Stimulated activated CD8-positive, alpha-beta memory T cell treated with anti-CD3 and anti-CD28 coated beads, Interleukin-15, amount 100 ng/mL, for 24 hours (primary cell): Measurements from ENCODE around the gene NISCH.

ENCODE experiments used
- DNase-seq: peaks from one replicate; pipeline ENCODE4 v3.0.0-alpha.2; 2020; ENCODE audit warnings: low read depth

NISCH gene

DNA sequence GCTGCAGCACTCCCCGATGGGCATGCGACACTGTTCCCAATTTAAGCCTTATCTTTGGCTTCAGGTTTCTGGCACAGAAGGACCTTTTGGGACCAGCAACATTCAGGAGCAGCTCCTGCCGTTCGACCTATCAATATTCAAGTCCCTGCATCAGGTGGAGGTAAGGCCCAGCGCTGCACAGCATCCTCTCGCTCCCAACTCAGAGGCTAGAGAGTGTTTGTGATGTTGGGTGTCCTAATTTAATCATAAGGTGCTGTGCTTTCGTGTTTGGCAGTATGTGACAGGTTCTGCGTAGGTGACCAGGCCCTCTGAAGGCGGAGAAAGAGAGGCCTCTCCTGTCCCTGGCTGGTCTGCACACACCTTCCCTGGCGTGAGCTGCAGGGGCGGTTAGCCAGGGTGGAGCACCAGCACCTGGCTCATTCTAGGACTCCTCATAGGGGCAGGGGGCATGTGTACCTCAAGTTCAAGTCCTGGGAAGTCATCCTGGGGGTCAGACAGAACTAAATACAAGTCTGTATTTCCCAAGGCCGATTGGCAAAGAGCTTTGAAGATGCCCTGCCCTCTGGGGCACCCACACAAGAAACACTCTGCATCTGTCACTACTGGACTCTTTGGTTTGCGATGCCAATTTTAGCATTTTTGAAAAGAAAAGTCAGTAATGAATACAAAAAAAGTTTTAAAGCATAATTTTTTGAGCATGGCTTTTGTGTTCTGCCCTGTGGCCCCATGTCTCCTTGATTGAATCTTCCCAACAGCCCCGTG lies 17.0 kb downstream of the NISCH start:
- no peak for DNase-seq

DNA sequence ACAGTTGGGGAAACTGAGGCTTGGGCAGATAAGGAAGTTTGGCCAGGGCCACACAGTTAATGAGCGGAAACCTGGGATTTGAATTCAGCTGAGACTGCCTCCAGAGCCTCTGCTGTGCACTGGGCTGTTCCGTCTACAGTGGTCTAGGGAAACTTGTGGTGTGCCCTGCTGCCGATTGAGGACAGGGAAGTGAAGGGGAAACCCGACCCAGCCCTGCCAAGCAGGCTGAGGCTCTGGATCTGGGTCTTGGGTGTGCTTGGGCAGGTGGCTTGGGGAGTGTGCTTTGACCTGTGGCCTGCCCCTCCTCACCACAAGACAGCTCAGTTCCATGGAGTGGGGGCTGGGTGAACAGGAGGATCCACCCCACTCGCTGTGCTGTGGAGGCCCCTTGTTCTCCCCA lies 17.6 kb downstream of the NISCH start:
- no peak for DNase-seq

DNA sequence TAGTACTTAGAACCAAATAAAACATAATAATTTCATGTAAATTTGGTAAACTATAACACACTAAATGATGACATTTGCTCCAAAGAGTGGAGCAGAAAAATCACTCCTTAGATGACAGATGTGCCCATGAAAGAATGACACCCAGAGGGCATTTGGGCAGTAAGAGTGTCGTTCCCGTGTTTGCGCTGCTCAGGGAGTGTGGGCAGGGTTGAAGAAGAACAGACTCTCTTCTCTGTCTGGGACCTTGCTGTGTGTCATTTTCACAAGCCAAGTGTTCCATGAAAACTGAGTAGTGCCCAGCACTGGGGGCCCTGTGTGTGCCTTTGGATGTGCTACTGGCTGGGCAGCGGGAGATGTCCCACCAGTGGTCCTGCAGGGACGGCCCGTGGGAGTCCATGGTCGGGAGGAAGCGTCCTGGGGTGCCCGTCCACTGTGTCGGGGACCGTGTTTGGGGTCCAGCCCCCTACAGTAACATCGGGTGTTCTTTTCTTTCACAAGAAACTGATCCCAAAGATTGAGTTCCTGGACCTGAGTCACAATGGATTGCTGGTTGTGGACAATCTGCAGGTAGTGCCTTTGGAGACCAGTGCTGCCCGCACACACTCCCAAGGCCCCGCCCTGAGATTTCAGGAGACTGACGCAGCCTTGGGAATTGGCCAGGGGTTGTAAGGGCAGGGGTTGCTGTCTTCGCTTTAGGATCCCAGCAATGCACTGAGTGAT lies 21.8 kb downstream of the NISCH start:
- DNase-seq = no peak

DNA sequence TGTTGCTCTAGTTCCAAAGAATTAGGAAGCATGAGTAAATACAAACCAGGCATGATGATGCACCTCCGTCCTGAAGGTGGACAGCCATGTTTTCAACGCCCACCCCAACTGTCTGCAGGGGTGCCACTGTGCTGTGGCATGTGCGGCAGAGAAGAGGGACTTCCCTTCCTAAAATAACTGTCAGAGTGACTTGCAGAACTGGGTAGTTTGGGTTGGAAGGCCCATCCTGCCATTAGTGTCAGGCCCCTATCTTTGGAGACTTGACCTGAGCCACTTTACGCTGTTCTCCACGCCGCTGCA lies 22.3 kb downstream of the NISCH start:
- DNase-seq = no peak

DNA sequence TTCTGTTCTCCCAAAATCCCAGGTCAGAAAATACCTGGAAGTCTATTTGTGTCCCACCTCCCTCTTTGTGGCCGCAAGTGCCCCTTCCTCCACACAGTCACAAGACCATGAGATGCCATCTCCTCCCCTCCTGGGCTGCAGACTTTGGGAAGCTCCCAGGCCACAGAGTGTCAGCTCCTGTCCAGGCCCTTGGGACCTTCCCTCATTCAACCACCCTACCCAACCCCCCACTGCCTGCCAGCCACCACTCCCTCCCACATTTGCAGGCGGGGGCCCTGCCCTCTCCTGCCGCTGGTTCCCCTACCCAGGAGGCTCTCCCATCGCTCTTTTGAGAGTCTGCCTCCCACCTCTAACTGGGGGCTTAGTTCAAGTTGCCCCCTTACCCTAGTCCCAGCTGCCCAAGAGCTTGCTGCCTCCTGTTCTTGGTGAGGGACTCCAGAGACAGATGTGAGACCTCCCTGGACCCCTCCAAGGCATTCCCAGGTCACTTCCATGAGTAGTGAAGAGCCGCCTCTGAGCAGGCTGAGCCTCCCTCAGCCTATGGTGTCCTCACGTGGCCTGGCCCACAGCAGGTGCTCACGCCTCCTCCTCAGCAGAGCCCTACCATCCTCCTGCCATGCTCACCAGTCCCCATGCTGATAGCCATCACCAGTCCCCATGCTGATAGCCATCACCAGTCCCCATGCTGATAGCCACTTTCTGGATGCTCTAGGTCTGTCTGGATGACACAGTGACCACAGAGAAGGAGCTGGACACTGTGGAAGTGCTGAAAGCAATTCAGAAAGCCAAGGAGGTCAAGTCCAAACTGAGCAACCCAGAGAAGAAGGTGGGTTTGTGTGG lies 23.9 kb downstream of the NISCH start:
- DNase-seq = no peak

DNA sequence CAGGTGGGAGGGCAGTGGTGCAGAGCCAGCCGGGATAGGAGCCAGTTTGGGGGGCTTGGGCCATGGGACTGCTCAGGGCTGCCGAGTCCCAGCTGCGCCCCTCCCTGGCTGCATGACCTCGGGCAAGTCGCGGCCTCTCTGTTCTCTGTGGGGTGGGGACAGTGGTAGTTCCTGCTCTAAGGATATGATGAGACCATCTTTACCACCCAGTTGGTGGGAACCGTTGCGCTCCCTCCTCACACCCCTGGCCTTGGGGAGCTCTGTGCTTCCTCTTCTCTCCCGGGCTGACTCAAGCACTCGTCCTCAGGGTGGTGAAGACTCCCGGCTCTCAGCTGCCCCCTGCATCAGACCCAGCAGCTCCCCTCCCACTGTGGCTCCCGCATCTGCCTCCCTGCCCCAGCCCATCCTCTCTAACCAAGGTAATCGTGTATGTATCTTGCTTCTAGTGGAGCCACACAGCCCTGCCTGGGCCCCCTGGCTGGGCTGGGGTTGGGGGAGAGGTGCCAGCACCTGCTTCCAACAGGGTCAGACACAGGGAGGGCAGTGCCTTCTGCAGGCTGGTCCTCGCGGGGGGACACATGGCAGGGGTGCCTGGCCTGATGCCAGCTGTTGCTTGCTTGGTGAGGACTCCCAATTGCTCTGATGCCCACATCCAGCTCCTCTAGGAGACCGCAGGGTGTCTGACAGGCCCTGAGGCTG lies 24.6 kb downstream of the NISCH start:
- DNase-seq = no peak

DNA sequence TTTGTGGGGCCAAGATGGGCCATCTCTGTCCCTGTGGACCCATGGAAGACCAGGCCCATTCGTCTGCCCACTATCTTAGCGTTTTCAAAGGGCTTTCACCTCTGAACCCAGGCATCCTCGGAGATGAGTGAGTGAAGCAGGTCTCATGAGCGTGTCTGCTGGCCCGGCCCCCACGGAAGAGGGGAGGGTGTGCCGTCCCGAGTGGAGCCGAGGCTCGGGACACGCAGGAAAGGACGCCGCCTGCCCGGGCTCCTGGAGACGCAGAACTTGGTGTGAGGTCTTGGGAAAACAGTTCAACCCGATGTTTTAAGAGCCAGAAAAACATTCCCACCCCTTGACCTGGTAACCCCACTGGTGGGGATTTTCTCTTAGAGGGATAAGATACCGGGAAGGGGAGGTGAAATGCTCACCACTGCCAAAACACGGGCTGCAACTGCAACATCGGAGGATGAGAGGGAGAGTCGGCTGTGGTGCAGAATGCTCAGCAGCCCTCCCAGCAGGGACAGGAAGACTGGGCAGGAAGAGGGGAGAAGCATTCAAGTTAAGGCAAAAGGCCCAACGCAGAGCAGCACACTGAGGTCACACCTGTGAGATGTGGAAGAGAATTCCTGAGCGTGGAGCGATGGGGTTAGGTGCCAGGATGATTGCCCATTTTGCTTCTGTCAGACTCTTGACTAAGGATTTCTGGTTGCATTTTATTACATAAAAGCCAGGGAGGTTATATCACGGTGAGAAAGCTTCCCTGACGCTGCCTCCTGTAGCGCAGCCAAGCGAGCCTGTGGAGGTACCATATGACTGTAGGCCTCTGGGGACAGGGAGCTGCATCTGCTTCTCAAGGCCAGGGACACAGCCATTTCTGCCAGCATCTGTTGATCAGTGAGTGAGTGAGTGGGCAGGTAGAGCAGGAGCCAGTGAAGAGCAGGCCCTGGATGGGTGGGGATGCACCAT lies 25.6 kb downstream of the NISCH start:
- DNase-seq = no peak

DNA sequence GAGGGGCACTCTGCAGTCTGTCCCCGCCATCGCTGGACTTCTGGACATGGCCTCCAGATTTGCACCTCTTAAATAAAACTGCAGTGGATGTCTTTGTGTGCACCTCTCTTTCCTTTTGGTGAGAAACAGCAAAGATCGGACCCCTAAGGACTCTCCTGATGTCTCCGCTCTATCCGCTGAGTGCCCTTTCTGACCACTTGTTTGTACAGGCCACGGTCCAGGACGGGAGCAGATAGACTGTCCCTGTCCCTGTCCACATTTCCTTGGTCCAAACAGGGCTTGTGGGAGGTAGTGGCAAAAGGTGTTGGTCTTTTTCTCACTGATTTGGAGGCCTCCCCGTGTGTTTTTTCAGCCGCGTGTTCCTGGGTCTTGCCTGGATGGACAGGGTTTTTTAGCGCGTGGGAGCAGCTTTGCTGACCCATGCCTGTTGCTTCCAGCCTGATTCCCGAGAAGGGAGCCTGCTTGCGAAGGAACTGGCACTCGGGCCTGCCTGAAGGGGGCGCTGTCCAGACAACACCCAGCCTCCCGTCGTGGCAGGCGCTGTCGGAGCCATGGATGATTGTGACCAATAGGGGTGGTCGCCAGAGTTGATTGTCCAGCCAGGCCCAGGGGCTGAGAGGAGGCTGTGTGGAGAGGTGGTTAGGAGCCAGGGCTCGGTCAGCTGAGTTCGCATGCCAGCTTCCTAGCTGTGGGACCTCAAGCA lies 26.6 kb downstream of the NISCH start:
- DNase-seq = no peak

DNA sequence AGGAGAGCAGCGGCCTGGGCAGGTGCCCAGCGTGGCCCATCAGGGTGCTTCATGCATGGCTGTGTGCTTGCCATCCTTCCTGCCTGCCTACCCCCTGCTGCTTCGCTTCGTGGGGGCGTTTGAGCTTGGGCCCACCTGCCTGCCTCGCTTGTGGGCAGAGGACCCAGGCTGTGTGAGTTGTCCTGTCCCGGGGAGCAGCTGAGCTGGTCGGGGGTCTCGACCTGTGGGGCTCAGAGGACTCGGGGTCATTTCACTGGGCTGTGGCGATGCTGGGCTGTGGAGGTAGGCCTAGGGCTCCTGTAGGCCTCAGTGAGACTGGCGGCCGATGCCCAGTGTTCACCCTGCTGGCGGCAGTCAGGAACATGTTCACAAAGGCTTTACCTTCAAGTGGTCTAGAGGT lies 27.7 kb downstream of the NISCH start:
- DNase-seq = no peak

DNA sequence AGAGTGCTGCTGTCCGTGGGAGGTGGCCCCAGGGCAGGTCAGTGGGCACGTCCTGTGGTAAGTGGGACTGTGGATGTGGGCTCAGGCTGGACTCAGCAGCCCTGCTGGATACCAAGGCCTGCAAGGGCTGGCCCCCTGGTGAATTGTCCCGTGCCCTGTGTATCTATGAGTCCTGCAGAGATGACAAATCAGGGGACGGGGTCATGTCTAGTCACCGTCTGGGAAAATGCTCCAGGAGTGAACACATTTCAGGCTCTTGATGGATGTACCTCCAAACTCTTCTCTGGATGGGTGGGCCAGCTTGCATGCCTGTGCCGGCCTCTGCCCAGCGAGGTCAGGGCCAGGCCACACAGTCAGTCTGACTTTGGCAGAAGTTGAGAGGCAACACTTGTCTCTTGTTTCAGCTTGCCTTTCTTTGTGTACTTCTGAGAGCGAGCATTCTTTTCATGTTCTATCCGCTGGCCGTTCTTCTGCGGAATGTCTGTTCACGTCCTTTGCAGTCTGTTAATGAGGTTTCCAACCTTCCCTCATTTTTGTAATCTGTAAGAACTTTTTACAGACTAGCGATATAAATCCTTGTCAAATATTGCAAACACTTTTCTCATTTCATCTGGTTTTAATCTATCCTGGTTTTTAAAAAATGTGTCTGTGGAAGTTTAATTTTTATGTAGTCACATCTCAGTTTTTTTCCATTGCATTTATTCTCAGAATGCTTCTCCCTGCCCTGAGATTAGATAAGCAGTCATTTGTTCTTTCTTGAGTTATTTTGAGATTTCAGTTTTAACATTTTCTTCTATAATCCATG lies 28.4 kb downstream of the NISCH start:
- DNase-seq = no peak

DNA sequence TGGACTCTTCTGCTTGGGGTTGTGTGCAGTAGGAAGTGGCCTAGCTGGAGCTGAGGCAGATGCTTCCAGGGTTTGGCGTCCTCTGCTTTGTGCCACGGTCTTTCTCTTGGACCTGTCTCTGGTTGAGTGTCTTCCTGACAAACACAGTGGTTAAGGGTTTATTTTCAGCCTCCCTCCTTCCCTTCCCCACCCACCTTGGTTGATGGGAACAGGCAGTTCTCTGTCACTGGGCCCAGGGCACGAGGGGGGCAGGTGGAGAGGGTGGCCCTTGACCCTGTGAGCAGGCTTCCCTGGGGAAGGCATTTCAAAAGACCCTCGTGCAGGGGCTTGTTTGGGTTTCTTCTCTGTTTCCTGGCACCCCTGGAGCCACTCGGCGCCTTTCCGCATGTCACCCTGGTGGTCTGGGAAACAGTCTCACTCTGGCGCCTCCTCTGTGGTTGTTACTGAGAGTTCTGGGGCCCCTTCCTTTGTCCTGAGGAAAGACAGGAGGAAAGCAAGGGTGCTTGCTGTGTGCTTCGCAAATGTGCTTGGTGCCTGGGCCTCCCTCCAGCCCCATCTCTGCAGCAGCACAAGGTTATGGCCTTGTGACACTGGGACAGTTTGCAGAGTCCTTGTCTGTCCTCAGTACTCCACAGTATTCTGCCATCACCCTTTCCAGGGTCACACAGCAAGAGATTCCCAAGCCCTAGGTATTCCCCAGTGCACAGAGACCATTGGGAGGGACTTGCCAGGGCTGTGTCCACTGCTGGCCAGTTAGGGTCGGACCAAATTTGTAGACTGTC lies 29.5 kb downstream of the NISCH start:
- no peak for DNase-seq

DNA sequence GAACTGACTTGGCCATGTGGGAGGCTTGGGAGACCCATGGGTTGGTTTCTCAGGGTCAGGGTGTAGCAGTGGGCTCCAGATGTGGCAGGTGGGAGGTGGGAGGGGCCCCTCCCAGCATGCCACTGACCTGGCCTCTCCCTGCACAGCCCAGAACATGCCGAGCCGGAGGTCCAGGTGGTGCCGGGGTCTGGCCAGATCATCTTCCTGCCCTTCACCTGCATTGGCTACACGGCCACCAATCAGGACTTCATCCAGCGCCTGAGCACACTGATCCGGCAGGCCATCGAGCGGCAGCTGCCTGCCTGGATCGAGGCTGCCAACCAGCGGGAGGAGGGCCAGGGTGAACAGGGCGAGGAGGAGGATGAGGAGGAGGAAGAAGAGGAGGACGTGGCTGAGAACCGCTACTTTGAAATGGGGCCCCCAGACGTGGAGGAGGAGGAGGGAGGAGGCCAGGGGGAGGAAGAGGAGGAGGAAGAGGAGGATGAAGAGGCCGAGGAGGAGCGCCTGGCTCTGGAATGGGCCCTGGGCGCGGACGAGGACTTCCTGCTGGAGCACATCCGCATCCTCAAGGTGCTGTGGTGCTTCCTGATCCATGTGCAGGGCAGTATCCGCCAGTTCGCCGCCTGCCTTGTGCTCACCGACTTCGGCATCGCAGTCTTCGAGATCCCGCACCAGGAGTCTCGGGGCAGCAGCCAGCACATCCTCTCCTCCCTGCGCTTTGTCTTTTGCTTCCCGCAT lies 31.8 kb downstream of the NISCH start:
- DNase-seq = no peak

DNA sequence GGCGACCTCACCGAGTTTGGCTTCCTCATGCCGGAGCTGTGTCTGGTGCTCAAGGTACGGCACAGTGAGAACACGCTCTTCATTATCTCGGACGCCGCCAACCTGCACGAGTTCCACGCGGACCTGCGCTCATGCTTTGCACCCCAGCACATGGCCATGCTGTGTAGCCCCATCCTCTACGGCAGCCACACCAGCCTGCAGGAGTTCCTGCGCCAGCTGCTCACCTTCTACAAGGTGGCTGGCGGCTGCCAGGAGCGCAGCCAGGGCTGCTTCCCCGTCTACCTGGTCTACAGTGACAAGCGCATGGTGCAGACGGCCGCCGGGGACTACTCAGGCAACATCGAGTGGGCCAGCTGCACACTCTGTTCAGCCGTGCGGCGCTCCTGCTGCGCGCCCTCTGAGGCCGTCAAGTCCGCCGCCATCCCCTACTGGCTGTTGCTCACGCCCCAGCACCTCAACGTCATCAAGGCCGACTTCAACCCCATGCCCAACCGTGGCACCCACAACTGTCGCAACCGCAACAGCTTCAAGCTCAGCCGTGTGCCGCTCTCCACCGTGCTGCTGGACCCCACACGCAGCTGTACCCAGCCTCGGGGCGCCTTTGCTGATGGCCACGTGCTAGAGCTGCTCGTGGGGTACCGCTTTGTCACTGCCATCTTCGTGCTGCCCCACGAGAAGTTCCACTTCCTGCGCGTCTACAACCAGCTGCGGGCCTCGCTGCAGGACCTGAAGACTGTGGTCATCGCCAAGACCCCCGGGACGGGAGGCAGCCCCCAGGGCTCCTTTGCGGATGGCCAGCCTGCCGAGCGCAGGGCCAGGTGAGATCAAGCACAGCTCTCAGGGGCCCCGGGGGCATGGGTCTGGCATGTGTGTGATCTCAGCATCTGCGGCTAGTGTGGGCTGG lies 32.6 kb downstream of the NISCH start:
- no peak for DNase-seq

DNA sequence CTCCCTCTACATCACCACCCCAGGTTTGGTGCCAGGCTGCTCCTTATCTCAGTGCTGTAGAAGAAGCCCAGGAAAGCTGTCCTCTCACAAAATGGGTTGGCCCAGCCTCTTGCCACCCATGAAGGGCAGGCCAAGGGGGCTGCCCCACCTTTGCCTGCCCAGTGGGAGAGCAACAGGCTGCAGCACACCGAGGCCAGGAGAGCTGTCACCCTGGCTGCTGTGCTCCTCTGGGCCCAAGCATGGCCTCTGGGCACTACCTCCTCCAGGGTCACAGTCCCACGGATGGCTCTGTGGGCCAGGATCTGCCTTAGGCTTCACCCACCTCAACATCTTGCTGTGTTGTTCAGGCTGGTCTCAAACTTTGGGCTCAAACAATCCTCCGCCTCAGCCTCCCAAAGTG lies 33.3 kb downstream of the NISCH start:
- no peak for DNase-seq

DNA sequence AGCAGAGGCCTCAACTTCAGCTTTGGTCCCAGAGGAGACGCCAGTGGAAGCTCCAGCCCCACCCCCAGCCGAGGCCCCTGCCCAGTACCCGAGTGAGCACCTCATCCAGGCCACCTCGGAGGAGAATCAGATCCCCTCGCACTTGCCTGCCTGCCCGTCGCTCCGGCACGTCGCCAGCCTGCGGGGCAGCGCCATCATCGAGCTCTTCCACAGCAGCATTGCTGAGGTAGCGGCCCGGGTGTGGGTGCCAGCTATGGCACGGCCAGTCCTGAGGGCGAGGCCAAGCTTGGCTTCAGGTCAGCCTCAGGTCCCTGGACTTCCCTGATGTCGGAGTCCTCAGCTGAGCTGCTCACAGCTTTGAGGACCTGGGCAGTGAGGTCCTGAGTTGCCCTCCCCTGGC lies 34.0 kb downstream of the NISCH start:
- no peak for DNase-seq

DNA sequence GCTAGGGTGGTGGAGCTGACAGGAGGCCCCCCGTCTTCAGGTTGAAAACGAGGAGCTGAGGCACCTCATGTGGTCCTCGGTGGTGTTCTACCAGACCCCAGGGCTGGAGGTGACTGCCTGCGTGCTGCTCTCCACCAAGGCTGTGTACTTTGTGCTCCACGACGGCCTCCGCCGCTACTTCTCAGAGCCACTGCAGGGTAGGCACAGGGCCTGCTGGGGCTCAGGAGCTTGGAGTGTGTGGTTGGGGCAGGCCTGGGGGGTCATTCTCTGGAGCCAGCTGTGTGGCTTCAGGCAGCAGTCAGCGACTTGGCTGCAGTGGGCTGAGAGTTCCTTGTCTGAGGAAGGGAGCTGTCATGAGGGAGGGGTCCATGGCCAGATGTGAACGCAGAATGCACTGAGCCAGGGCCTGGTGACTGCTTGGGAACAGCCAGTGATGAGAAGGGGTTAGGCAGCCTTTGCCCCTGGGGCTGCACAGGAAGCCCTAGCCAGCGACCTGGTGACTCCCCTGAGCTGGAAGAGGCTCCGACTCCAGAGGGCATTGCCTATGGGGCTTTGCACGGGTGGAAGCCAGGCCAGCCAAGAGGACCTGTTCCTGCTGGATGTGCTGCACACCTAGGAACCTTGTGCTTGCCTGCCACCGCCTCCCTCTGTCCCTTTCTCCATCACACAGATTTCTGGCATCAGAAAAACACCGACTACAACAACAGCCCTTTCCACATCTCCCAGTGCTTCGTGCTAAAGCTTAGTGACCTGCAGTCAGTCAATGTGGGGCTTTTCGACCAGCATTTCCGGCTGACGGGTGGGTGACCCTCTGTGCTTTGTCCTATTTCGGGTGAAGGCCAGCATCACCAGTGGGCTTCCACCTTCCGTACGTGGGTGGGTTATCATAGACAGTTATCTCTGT lies 34.9 kb downstream of the NISCH start:
- no peak for DNase-seq
